AG20443 (cell line): ENCODE results near the gene HBEGF.
A peak's percentile ranks its signal among the peaks of the same experiment; 100 is the strongest.

Source experiments
- DNase-seq: peaks from one replicate; pipeline ENCODE4 v3.0.0; 2012; ENCODE audit warnings: low spot score, mixed read lengths

HBEGF gene

GRCh38 chr5:140302786-140303639 lies 43.4 kb downstream of the HBEGF start, which contains the start of gene PFDN1:
Gene PFDN1, minus strand, starts transcription at chr5:140303101. Its CDS starts 28 bp downstream, at chr5:140303073.
- peak; percentile 99 for DNase-seq

GRCh38 chr5:140301136-140301535 lies 45.3 kb downstream of the HBEGF start:
- DNase-seq = no peak

GRCh38 chr5:140299056-140299455 lies 47.3 kb downstream of the HBEGF start:
- DNase-seq = no peak

GRCh38 chr5:140298183-140298601 lies 48.2 kb downstream of the HBEGF start:
- no peak for DNase-seq

- DNase-seq = no peak
These were observed 49.1 kb downstream of the HBEGF start for GRCh38 chr5:140297283-140297682.

GRCh38 chr5:140296289-140296688 lies 50.1 kb downstream of the HBEGF start:
- DNase-seq = no peak

- peak; percentile 28 for DNase-seq
These were observed 51.0 kb downstream of the HBEGF start for GRCh38 chr5:140295414-140295813.

- no peak for DNase-seq
These were observed 51.6 kb downstream of the HBEGF start for GRCh38 chr5:140294753-140295152.

- no peak for DNase-seq
These were observed 52.6 kb downstream of the HBEGF start for GRCh38 chr5:140293849-140294100.

- no peak for DNase-seq
These were observed 53.1 kb downstream of the HBEGF start for GRCh38 chr5:140293091-140293848.

GRCh38 chr5:140292212-140293036 lies 54.0 kb downstream of the HBEGF start:
- no peak for DNase-seq

GRCh38 chr5:140287801-140288521 lies 58.4 kb downstream of the HBEGF start:
- DNase-seq = no peak

GRCh38 chr5:140286424-140286823 lies 60.0 kb downstream of the HBEGF start:
- DNase-seq = no peak

GRCh38 chr5:140284013-140284412 lies 62.4 kb downstream of the HBEGF start:
- DNase-seq = no peak
